Calu3 (cell line): ENCODE data around the gene SDHC. TPM values are rescaled to one million over a fixed set of nuclear protein-coding genes. Genes with fewer than 3 reads are reported as not detected.
"Not testable (repeated sequence)": the region's sequence is repeated elsewhere in the genome, so short reads cannot be mapped to it uniquely, and the experiment has no call there.

Source experiments
- BruUV-seq: library from RNA; stranded (reverse); fragments of 400-500 nt; replicated peaks from 2 replicates; lab custom pipeline; 2021; lab: Mats Ljungman, UMichigan
- CTCF ChIA-PET: fragments of 300-600 bp; sonication (Branson Sonifier 250); formaldehyde crosslinking; loops from one replicate; lab custom pipeline; 2022; ENCODE audit warnings: antibody characterized with exemption; lab: Charles Lee
- DNase-seq: peaks from one replicate; pipeline ENCODE4 v3.0.0; 2022
- H3K27ac Mint-ChIP-seq: one replicate; pipeline ENCODE4 v1.8.0; 2022; ENCODE audit warnings: mixed read lengths; ENCODE audit not compliant: unreplicated experiment
- H3K27me3 Mint-ChIP-seq: one replicate; pipeline ENCODE4 v1.8.0; 2022; ENCODE audit warnings: mixed read lengths; ENCODE audit not compliant: unreplicated experiment
- H3K36me3 Mint-ChIP-seq: one replicate; pipeline ENCODE4 v1.8.0; 2022; ENCODE audit warnings: mild to moderate bottlenecking, moderate library complexity, mixed read lengths; ENCODE audit not compliant: insufficient read depth, unreplicated experiment
- H3K4me1 Mint-ChIP-seq: one replicate; pipeline ENCODE4 v1.8.0; 2022; ENCODE audit warnings: mild to moderate bottlenecking, low read depth, mixed read lengths; ENCODE audit not compliant: unreplicated experiment
- H3K4me3 Mint-ChIP-seq: one replicate; pipeline ENCODE4 v1.8.0; 2022; ENCODE audit warnings: mild to moderate bottlenecking, low read depth, moderate library complexity, mixed read lengths; ENCODE audit not compliant: unreplicated experiment
- H3K9me3 Mint-ChIP-seq: one replicate; pipeline ENCODE4 v1.8.0; 2022; ENCODE audit warnings: low read depth, mixed read lengths; ENCODE audit not compliant: unreplicated experiment
- intact Hi-C: fragments of 100-400 bp; cut with micrococcal nuclease; formaldehyde crosslinking; loops from one replicate; pipeline ENCODE4 v1.10.0; 2022; ENCODE audit not compliant: unreplicated experiment
- total RNA-seq: library from RNA; stranded (reverse); gene quantifications from 2 replicates; pipeline ENCODE4 v1.2.3, GENCODE V29; 2022
- TF ChIP-seq, protein P1 (sequence below): fragments of 200-600 bp; IDR thresholded peaks from one replicate; pipeline ENCODE4 v1.8.0; 2022; ENCODE audit warnings: antibody characterized with exemption; ENCODE audit not compliant: unreplicated experiment

The SDHC gene
- total RNA-seq, 1 experiment from 2014 or later, result 245 TPM

DNA sequence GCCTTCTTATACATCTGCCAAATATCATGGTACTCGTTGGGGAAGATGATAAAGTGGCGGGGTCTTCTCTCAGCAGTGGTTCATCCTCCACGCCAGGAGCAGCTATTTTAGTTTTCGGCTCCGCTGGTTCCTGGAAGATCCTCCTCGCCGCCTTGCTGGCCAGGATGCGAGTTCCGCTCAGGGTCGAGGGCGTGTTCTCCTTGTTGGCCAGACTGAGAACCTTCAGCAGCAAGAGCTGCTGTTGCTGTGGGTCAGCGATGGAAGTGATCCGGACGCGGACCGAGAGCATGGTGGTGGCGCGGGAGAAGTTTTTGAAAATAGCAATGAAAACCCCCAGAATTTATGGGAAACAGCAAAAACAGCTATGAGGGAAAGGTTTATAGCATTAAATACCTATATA is 64.9 kb downstream of the SDHC start:
- intact Hi-C loops, result no loop called here
- Mint-ChIP-seq H3K27ac (no peak overlapping the region), H3K27me3 (no peaks in the 10 kb centered on the region), H3K9me3 (no peaks in the 10 kb centered on the region), H3K4me3 (peak overlapping the region; percentile 47), H3K36me3 (no peaks in the 10 kb centered on the region), H3K4me1 (peaks cover 9% of the 10 kb centered on the region)
- CTCF ChIA-PET, result no interaction called here
- no TSS peak for BruUV-seq
- peak; percentile 32 for DNase-seq
- TF ChIP-seq, protein P1, sequence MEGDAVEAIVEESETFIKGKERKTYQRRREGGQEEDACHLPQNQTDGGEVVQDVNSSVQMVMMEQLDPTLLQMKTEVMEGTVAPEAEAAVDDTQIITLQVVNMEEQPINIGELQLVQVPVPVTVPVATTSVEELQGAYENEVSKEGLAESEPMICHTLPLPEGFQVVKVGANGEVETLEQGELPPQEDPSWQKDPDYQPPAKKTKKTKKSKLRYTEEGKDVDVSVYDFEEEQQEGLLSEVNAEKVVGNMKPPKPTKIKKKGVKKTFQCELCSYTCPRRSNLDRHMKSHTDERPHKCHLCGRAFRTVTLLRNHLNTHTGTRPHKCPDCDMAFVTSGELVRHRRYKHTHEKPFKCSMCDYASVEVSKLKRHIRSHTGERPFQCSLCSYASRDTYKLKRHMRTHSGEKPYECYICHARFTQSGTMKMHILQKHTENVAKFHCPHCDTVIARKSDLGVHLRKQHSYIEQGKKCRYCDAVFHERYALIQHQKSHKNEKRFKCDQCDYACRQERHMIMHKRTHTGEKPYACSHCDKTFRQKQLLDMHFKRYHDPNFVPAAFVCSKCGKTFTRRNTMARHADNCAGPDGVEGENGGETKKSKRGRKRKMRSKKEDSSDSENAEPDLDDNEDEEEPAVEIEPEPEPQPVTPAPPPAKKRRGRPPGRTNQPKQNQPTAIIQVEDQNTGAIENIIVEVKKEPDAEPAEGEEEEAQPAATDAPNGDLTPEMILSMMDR, result no peak

DNA sequence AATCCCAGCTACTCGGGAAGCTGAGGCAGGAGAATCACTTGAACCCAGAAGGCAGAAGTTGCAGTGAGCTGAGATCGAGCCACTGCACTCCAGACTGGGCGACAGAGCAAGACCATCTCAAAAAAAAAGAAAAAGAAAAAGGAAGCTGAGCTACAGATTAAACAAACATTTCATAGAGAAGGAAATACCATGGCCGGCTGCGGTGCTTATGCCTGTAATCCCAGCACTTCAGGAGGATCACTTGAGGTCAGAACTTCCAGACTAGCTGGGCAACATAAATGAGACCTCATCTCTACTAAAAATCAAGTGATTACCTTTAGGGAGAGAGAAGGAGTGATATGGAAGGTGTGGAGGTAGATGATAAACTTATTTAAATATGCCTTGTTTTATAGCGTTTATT is 67.5 kb downstream of the SDHC start:
- CTCF ChIA-PET, result interaction anchor here (0.8 to 2.0 kb wide), 10 partner anchors 7 to 216 kb away, joined by 3 to 26 read pairs (median 4); partner anchors contain the start of genes APOA2, PPOX, SDHC and TOMM40L
- no peak for DNase-seq
- no TSS peak for BruUV-seq
- H3K36me3 Mint-ChIP-seq, result no peaks in the 10 kb centered on the region
- intact Hi-C loops, result loop anchor here (1.0 to 5.0 kb wide), 3 partner anchors 154 to 189 kb away; no protein-coding TSS in a partner anchor
- peaks cover 9% of the 10 kb centered on the region for H3K4me1 Mint-ChIP-seq
- H3K9me3 Mint-ChIP-seq, result no peaks in the 10 kb centered on the region
- H3K27ac Mint-ChIP-seq, result no peak overlapping the region
- no peak overlapping the region for H3K4me3 Mint-ChIP-seq
- no peaks in the 10 kb centered on the region for H3K27me3 Mint-ChIP-seq
- TF ChIP-seq, protein P1, result no peak

DNA sequence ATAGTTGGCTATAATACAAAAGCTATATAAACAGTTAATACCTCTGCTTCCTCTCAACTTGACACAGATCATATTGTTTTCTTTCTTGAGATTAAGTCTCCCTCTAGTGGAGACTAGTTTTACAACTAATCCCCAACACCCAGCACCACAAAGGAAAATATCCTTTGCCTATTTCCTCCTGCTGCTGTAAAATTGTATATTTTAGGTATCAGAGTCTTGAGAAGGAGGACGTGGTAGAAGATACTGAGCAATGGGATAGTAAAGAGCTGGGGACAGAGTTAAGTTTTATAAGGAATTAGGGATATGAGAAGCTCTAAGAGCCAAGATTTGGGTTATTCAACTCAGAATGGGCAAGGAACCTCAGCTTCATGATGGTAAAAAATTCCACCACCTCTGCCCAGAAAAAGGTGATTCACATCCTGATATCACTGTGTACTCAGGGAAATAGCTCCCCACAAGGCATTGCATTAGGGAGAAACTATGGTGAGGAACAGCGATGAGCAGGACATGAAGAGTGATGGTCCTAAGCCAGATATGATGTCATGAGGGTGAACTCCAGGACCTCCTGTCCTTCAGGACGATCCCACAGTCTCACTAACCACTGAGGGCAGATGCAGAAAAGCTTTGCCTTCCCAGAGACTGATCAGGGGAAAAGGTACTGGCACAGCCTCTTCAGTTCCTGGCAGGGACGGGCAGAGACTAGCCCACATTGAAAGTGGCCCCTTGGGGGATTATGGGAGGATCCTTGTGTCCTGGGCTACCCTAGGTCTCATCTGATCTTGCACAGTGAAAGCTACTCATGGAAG is 68.2 kb downstream of the SDHC start:
- H3K4me3 Mint-ChIP-seq, result no peak overlapping the region
- peaks cover 9% of the 10 kb centered on the region for H3K4me1 Mint-ChIP-seq
- TF ChIP-seq, protein P1, result peak; percentile 50
- no peaks in the 10 kb centered on the region for H3K9me3 Mint-ChIP-seq
- CTCF ChIA-PET, result interaction anchor here (0.6 to 2.0 kb wide), 9 partner anchors 19 to 216 kb away, joined by 3 to 26 read pairs (median 4); partner anchors contain the start of genes APOA2, PPOX, SDHC and TOMM40L
- no peak overlapping the region for H3K27ac Mint-ChIP-seq
- H3K27me3 Mint-ChIP-seq, result no peaks in the 10 kb centered on the region
- DNase-seq, result no peak
- no peaks in the 10 kb centered on the region for H3K36me3 Mint-ChIP-seq
- BruUV-seq, result no TSS peak
- intact Hi-C loops, result loop anchor here (1.0 to 5.0 kb wide), 3 partner anchors 155 to 190 kb away; no protein-coding TSS in a partner anchor

GRCh38 chr1:161388639-161389038 is 74.5 kb downstream of the SDHC start:
- Mint-ChIP-seq H3K4me1 (peaks cover 10% of the 10 kb centered on the region), H3K9me3 (no peaks in the 10 kb centered on the region), H3K4me3 (peak overlapping the region; percentile 81), H3K36me3 (peaks cover 20% of the 10 kb centered on the region), H3K27me3 (no peaks in the 10 kb centered on the region), H3K27ac (no peak overlapping the region)
- no peak for DNase-seq
- no TSS peak for BruUV-seq
- CTCF ChIA-PET, result interaction anchor here (1.1 kb wide), 1 partner anchor 8 kb away, joined by 3 read pairs; no protein-coding TSS in a partner anchor
- TF ChIP-seq, protein P1, result no peak
- intact Hi-C loops, result no loop called here

- CTCF ChIA-PET, result interaction anchor here (0.7 to 1.1 kb wide), 2 partner anchors 8 to 76 kb away, joined by 3 read pairs; no protein-coding TSS in a partner anchor
These were observed 75.0 kb downstream of the SDHC start for GRCh38 chr1:161389158-161389557.

More at GRCh38 chr1:161389158-161389557, 75.0 kb downstream of the SDHC start:
- peak overlapping the region; percentile 81 for H3K4me3 Mint-ChIP-seq
- DNase-seq, H3K9me3 Mint-ChIP-seq, intact Hi-C loops, BruUV-seq, H3K27me3 Mint-ChIP-seq: not testable (repeated sequence)
- H3K4me1 Mint-ChIP-seq, result peaks cover 10% of the 10 kb centered on the region
- peak overlapping the region; percentile 94 for H3K27ac Mint-ChIP-seq
- peaks cover 20% of the 10 kb centered on the region for H3K36me3 Mint-ChIP-seq
